ENCODE data around the gene SIRPA.

The SIRPA gene

DNA sequence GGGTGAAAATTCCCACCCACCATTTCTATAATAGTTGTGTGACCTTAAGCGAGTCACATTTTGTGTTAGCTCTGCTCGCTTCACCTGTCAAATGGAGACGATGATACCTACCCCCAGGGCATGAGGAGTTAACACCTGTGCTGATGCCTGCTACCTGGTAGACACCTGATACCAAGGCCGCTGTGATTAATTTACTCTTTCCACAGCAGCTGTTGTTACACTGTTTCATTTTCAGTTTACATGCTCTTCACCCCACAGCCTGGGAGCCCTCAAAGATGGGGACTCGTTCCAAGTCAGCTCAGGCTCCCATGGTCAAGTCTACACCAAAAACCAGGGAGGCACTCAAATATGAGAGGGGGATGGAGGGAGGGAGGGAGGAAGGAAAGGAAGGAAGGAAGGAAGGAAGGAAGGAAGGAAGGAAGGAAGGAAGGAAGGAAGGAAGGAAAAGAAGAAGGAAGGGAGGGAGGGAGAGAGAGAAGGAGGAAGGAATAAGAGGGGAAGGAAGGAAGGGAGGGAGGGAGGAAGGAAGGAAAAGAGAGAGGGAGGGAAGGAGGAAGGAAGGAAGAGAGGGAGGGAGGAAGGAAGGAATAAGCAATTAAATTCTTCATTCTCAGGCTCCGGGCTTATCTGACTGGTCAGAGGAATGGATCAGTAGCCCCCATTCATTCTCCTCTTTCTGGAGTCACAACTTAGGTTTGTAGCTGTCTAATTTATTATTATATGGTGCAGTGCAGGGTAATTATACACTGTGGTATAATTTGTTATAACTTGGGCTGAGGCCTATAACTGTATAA, 57.7 kb downstream of the SIRPA start:
- no peak for DNase-seq

DNA sequence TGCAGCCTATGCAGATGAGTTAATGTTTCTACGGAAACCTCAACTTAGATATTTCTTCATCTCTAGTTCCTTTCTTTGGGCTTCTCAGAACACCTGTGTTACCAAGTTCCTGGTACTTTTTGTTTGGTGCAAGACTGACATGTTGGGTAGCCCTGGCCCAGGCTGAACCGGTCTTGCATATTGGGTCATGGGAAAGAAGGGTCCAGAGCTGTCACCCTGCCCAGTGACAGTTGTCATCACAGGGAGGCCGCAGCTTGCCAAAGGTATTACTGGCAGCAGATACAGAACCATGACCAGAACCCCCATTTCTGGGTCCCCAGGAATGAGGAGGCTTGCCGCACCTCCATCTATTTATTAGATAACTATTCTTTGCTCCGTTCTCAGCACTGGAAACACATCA, 58.4 kb downstream of the SIRPA start:
- no peak for DNase-seq

DNA sequence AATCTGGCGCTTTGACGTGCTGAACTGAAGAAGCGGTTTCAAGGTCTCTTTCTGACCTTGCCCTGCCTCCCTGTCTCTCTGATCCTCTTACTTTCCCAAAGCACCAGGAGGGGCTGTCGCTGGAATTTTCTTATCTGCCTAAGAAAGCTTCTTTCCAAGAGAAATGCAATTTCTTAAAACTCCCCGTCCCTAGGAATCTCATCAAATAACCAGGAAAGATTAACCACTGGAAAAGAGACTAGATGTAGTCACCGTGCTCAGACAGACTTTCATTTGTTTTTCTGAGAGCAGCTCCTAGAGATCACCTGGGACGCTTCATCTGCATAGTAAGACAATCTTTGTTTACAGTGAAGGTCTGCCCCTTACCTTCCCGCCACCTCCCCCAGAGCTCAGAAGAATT, 60.0 kb downstream of the SIRPA start:
- DNase-seq = no peak

DNA sequence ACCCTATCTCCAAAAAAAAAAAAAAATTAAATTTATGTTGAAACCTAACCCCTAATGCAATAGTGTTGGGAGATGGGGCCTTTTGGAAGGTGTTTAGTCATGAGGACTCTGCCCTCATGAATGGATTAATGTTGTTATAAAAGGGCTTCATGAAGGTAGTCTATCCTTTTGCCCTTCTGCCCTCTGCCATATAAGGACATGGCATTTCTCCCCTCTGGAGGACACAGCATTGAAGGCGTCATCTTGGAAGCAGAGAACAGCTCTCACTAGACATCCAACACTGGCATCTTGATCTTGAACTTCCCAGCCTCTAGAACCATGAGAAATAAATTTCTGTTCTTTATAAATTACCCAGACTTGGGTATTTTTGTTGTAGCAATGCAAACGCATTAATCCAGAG, 63.2 kb downstream of the SIRPA start:
- DNase-seq = no peak

DNA sequence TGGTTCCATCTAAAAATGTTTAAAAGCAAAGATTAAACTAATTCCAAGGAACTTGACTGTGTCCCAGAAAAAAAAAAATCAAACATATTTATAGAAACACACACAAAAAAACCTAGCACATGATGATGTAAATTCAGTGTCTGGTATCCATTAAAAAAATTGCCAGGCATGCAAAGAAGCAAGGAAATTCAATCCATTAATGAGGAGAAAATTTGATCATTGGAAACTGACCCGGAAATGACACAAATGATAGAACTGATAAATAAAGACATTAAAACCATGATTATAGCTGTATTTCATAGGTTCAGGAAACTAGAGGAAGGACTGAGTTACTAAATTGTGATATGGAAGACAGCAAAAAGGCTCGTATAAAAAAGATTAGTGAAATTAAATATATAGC, 63.9 kb downstream of the SIRPA start:
- no peak for DNase-seq

DNA sequence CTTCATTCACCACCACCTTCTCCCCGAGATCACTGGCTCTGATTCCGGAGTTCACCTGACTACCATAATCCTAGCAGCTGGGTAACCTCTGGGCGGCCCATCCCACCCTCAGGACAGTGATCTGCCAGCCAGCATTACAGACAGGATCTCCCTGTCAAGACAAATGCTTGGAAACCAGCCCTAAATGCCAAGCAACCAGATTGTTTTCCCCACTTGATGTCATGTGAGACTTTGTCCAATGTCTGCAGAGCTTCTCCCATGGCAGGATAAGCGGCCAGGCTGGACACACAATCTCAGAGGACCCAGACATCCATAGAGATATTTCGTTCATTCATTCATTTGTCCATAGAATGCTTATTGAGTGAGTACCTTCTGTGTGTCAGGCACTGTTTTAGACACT, 66.2 kb downstream of the SIRPA start:
- DNase-seq = no peak

DNA sequence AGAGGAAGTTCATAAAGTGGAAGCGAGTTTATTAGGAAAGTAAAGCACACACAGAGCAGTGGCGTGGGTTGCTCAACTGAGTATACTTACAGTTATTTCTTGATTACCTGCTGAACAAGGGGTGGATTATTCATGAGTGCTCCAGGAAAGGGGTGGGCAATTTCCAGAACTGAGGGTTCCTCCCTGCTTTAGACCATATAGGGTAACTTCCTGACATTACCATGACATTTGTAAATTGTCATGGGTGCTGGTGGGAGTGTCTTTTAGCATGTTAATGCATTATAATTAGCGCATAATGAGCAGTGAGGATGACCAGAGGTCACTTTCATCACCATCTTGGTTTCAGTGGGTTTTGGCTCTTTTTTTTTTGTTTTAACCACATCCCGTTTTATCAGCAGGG, 68.9 kb downstream of the SIRPA start:
- DNase-seq = no peak

DNA sequence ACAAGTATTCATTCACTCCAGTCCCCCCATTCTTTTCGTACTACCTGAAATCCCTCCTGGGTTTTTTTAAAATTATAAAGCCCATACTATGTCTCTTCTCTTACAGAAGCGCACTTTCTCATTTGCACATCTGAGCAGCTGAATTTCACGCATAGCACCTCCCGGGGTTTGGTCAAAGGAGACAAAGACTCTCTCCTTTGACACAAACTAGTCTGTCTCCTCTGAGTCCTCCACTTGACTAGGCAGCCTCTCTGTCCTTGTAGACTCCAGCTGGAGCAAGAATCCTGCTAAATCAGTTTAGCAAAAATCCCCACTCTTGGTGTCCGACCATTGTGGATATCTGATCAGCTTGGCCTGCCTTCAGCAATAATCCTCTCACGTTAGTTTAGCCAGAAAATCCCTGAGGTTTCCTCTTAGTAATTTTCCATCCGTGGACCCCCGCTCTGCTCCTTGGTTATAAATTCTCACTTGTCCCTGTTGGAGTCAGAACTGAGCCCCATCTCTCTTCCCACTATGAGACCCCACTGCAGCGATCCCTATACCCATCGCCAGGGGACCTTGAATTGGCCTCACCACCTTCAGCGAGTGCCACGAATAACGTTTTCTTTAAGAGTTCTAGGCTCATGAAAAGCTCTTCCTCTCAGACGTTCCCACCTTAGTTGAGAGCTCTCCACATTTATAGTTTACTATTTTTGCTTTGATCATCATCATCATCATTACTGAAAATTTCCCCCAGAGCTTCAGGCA, 69.6 kb downstream of the SIRPA start:
- no peak for DNase-seq

DNA sequence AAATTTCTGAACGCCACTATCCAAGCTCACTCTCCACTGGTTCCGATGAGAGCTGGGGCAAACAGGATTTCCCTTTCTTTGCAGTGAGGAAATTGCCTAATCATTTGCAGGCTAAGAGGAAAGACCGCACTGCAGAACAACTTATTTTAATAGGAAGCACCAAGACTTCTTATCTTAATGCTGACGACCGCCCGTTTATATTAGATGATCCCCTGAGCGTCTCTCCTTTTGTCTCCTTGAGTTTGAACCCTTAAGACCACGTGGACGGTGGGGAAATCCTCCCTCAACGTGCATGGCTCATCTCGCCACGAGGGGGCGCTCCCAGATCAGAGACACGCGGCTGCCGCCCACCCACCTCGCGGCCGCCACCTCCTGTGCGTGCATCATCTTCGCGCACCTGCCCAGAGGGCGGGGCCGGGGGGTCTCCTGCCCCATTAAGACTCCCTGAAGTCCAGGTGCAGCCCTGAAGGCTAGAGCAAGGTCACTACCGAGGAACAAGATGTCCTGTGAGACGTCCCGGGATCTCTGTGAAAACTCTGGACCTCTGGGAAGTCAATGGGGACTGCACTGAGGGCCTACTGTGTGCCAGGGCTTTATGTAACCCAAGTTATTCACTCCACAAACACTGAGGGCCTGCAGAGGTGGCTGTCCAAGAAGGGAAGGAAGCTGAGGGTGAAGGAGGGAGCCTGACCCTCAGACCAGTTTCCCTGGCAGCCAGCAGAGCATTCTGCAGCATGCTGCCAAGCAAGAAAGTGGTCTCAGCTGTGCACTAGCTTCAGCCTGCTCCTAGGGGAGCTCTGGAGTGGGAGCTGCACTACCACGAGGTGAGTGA, 70.5 kb downstream of the SIRPA start:
- no peak for DNase-seq

DNA sequence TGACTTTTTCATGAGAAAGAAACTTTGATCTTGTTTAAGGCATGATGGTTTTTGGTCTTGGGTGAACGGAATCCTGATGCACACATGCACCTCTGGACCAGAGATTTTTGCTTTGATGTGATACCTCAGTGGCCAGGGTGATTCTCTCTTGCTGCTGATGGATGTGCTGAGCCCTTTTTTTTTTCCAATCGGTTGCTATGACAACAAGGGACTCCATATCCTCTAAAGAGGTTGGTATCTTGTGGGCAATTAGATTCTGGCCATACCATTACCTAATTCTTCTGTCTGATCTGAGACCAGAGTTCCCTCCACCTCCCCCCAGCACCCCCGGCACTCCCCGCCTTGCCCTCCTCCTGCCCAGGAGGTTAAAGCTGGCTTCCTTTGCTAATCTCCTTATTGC, 73.8 kb downstream of the SIRPA start:
- DNase-seq = no peak

DNA sequence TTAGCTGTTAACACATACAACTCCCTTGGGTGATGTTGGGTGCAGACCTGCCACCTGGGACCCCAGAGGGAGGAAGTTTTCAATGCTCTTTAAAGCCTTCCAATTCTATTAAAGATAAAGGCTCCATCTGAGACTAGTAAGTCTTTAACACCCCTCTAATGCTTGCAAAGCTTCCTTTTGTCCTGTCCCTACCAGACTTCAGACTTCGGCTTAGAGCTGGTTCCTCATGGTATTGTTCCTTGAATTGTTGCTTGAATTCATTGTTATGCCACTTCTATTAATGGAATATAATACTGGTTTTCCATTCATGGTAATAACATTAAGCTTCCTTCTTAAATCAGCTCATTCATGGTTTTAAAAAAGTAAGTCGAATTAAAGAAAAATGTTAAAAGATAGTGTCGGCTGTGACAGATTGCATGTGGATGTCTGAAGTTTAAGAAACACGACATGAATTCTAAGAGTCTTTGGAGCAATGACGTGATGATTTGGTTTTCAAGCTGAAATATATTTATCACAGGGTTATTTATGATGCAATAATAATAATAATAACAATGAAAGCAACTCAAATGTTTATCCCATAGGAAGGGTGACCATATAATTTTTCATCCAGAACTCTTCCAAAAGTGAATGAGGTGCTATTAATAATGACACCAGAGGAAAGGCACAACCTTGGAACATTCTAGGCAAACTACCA, 76.8 kb downstream of the SIRPA start:
- DNase-seq = no peak

DNA sequence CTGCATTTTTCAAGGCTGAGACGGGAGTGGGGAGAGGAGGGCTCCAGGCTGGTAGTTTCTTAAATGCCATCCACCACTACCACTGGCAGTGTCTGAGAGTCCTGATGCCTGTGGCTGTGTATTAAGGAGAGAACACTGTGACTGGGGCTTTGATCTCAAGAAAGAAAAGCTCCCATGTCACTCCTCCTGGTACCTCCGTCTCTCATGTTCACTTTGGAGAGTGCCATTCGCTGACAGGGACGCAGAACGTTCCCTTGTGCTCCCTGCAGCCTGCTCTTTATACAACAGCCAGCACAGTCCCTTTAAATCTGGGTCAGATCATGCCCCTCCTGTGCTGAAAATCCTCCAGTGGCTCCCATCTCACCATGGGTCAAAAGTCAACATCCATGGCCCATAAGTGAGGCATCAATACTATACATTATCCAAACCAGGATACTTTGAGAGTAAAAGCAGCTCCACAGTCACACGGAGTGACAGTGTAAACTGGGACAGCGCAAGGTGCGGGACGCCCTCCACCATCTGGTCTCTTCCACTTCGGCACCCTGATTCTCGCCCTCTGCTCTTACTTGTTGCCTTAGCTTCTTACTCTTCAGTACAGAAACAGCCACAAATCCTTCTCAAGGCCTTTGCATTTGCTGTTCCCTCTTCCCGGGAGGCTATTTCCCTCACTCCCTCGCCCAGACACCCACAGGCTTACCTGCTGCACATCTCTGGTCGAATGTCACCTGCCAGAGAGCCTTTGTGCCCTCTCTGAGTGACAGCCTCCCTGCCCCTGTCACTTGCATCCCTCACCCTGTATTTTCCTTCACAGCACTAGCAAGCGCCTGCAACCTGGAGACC, 78.6 kb downstream of the SIRPA start:
- DNase-seq = no peak

DNA sequence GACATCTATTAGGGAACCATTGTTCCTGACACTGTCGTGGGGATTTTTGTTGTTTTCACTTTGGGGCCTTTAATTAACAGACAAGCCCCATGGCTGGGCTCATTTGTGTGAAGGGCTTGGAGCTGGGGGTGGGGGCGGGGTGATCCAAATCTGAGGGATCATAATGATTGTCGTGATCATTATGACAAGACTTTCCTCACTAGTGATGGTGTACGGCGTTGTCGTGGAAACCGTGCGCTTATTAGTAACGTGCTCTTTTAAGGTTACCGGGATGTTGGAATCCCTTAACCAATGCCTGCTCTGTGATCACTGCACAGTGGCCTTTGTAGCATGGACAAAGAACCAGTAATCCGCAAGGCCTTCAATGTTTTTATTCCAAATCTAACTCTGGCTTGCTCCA, 80.1 kb downstream of the SIRPA start:
- DNase-seq = no peak

DNA sequence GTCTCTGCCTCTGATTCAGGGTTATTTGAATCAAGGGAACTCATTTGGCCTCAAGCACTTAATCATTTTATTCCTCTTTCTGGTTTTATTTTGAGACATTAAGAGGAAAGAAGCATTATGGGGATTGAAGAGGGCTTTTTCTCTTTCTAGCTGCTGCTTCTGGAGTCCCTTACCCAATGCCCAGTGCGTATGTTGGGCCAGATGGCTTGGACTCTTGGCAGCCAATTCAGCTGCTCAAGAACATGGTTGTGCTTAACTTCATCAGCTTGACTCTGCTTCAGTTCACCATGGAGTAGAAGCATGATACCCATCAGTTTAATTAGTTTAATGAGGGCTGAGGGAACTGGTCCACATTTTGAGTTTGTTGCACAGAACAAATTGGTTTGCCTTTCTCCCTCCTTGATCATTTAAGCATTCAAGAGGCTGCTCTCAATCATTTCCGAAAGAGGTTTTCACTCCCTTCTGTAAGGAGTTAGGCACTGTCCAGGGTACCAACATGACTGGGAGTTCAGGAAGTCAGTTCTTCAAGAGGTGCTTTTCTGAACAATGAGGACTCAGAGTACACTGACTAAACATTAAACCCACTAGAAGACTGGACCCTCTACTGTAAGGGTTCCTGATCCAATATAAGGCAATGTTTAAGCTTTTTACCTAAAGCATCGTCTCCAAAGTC, 84.0 kb downstream of the SIRPA start:
- DNase-seq = no peak

DNA sequence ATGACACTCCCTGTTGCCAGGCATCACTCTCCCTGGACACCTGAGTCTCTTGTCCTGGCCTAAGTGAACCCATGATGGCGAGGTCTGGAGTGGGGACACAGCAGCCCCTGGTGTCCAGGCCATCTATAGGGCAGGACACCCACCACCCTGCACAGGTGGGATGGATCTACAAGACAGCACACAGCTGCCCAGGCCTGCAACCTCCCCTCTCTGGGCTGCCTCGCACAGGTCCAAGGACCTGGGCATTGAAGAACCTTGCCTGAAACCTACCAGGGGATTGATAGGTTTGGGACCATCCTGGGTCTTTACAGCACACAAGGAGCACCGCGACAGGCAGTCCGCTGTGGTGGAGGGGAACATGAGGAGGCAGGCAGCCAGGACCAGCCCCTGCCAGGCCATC, 87.5 kb downstream of the SIRPA start:
- no peak for DNase-seq

DNA sequence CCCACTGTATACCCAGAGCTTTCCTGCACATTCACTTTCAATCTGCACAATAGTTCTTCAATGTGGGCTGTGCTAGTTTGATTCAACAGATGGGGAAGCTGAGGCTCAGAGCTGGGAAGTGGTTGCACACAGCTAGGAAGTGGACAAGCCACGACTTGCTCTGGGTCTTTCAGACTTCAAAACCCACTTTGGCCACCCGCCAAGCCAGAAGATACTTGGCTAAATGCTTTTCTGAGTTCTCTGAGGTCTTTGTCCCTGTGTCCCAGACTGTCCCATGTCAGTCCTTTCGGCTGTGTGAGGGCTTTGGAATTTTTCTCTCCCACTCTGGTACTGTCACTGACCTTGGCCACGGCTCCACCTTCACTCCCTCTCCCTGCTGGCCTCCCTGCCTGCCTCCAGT, 88.1 kb downstream of the SIRPA start:
- DNase-seq = no peak

DNA sequence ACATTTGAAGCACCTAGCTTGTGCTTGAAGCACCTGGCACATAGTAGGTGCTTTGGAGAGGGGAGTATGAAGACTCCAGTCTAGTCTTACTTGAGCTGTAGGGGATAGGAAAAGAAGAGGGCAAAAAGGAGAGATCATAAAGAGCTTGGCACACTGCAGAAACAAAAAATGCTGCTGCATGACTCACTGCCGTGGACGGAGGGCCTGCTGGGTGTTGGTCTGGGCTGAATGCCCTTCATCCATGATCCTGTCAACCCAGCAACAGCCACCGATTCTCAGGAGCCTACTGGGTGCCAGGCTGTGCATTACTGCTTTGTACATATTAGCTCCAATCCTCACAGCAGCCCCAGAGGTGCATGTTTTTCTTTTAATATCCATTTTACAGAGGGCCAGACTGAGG, 92.6 kb downstream of the SIRPA start:
- DNase-seq = peak; percentile 11

Data from NCI-H226 (cell line).